ENCODE data around the gene SH2D2A.
A peak's percentile ranks its signal among the peaks of the same experiment; 100 is the strongest.

GRCh38 chr1:156838972-156839371 is 22.3 kb upstream of the SH2D2A start:
- no peak for TF ChIP-seq POLR2A (IDR thresholded peaks at IDR 0.05)
- TF ChIP-seq, protein P1, sequence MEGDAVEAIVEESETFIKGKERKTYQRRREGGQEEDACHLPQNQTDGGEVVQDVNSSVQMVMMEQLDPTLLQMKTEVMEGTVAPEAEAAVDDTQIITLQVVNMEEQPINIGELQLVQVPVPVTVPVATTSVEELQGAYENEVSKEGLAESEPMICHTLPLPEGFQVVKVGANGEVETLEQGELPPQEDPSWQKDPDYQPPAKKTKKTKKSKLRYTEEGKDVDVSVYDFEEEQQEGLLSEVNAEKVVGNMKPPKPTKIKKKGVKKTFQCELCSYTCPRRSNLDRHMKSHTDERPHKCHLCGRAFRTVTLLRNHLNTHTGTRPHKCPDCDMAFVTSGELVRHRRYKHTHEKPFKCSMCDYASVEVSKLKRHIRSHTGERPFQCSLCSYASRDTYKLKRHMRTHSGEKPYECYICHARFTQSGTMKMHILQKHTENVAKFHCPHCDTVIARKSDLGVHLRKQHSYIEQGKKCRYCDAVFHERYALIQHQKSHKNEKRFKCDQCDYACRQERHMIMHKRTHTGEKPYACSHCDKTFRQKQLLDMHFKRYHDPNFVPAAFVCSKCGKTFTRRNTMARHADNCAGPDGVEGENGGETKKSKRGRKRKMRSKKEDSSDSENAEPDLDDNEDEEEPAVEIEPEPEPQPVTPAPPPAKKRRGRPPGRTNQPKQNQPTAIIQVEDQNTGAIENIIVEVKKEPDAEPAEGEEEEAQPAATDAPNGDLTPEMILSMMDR (IDR thresholded peaks at IDR 0.05) = peak in 5 of 6 experiments; percentile 55 to 81 (median 69)

Measured in Peyer's patch (tissue), 4 donors.